Endometrial microvascular endothelial cells (primary cell): Measurements from ENCODE around the gene C12orf57. TPM values are rescaled to one million over a fixed set of nuclear protein-coding genes. Genes with fewer than 3 reads are reported as not detected.

ENCODE experiments used
- in situ Hi-C: cut with HindIII; loops from 2 replicates; pipeline ENCODE4 v1.10.0; 2017; ENCODE audit warnings: low sequenced_read_pairs, low pct_unique_long_range_greater_than_20kb; ENCODE audit errors: inconsistent ontology term
- total RNA-seq: library from RNA; depleted of rRNA; stranded (reverse); fragments of >200 nt; gene quantifications from one replicate; pipeline ENCODE4 v1.2.3, GENCODE V29; 2015; ENCODE audit errors: inconsistent ontology term

Gene C12orf57
- total RNA-seq, 1 donor from 2014 or later: 127 TPM

- in situ Hi-C loops: no loop called here
Observed at GRCh38 chr12:6950401-6950801, 6.6 kb downstream of the C12orf57 start.

- in situ Hi-C loops: no loop called here
Observed at GRCh38 chr12:6950811-6951540, 7.2 kb downstream of the C12orf57 start, which contains the start of gene PTPN6. TSS of gene PTPN6 (plus strand) at chr12:6951356. CDS start at chr12:6951513, 157 bp downstream.

- in situ Hi-C loops: no loop called here
Observed at GRCh38 chr12:6951551-6952120, 7.8 kb downstream of the C12orf57 start.

GRCh38 chr12:6952121-6952862, 8.5 kb downstream of the C12orf57 start:
- in situ Hi-C loops: no loop called here

GRCh38 chr12:6952863-6953441, 9.1 kb downstream of the C12orf57 start:
- in situ Hi-C loops: no loop called here

- in situ Hi-C loops: no loop called here
Observed at GRCh38 chr12:6953442-6954315, 9.9 kb downstream of the C12orf57 start.

GRCh38 chr12:6954316-6955107, 10.7 kb downstream of the C12orf57 start:
- in situ Hi-C loops: no loop called here

- in situ Hi-C loops: no loop called here
Observed at GRCh38 chr12:6955108-6956020, 11.5 kb downstream of the C12orf57 start.

- in situ Hi-C loops: no loop called here
Observed at GRCh38 chr12:6956021-6956727, 12.4 kb downstream of the C12orf57 start.

- in situ Hi-C loops: no loop called here
Observed at GRCh38 chr12:6957151-6957701, 13.4 kb downstream of the C12orf57 start.

GRCh38 chr12:6957741-6958608, 14.2 kb downstream of the C12orf57 start:
- in situ Hi-C loops: no loop called here

GRCh38 chr12:6958609-6959057, 14.8 kb downstream of the C12orf57 start:
- in situ Hi-C loops: no loop called here

- in situ Hi-C loops: no loop called here
Observed at GRCh38 chr12:6959058-6959804, 15.4 kb downstream of the C12orf57 start.

GRCh38 chr12:6959805-6960592, 16.2 kb downstream of the C12orf57 start:
- in situ Hi-C loops: no loop called here
